Hematopoietic multipotent progenitor cell (in vitro differentiated cells): ENCODE measurements around the gene RFXANK. TPM values are rescaled to one million over a fixed set of nuclear protein-coding genes. Genes with fewer than 3 reads are reported as not detected.
"Not testable (repeated sequence)": the region's sequence is repeated elsewhere in the genome, so short reads cannot be mapped to it uniquely, and the experiment has no call there.

ENCODE experiments used
- DNase-seq, 3 donors: peaks; one replicate each; pipeline ENCODE4 v3.0.0-alpha.2; 2011 to 2015; ENCODE audit warnings: low read depth in 2 of 3, low spot score in 2 of 3
- total RNA-seq: library from RNA; depleted of rRNA; stranded (reverse); fragments of >200 nt; gene quantifications from one replicate; pipeline ENCODE4 v1.2.3, GENCODE V29; 2012

Gene RFXANK
- total RNA-seq, 1 donor: 90.2 TPM

- DNase-seq: no peak
Measured at GRCh38 chr19:19204181-19204580, 12.1 kb downstream of the RFXANK start.

GRCh38 chr19:19205416-19206410, 13.7 kb downstream of the RFXANK start:
- DNase-seq: no peak

GRCh38 chr19:19206938-19207337, 14.9 kb downstream of the RFXANK start:
- DNase-seq: no peak

- DNase-seq: no peak
Measured at GRCh38 chr19:19207637-19208572, 15.8 kb downstream of the RFXANK start.

- no peak for DNase-seq
Measured at GRCh38 chr19:19209372-19209771, 17.3 kb downstream of the RFXANK start.

- DNase-seq: no peak
Measured at GRCh38 chr19:19211499-19212420, 19.7 kb downstream of the RFXANK start, which contains the start of gene NCAN. TSS of gene NCAN (plus strand) at chr19:19211958. CDS start at chr19:19216954, 4,996 bp downstream.

- DNase-seq: no peak
Measured at GRCh38 chr19:19212916-19213315, 20.9 kb downstream of the RFXANK start.

GRCh38 chr19:19213426-19214158, 21.5 kb downstream of the RFXANK start:
- no peak for DNase-seq

GRCh38 chr19:19214159-19214490, 22.1 kb downstream of the RFXANK start:
- DNase-seq: no peak

GRCh38 chr19:19214892-19215291, 22.8 kb downstream of the RFXANK start:
- DNase-seq: peak in 2 of 3 donors; percentile 54 to 71

GRCh38 chr19:19215792-19216191, 23.7 kb downstream of the RFXANK start:
- no peak for DNase-seq

GRCh38 chr19:19217099-19217498, 25.0 kb downstream of the RFXANK start:
- DNase-seq: peak in 2 of 3 donors; percentile 15 to 23

GRCh38 chr19:19218911-19219310, 26.9 kb downstream of the RFXANK start:
- no peak for DNase-seq

GRCh38 chr19:19221000-19221399, 28.9 kb downstream of the RFXANK start:
- not testable (repeated sequence) for DNase-seq

- no peak for DNase-seq
Measured at GRCh38 chr19:19223060-19223459, 31.0 kb downstream of the RFXANK start.

GRCh38 chr19:19223636-19224035, 31.6 kb downstream of the RFXANK start:
- DNase-seq: no peak

- DNase-seq: no peak
Measured at GRCh38 chr19:19224150-19224851, 32.2 kb downstream of the RFXANK start.

- peak; percentile 60 to 79 (median 75) for DNase-seq
Measured at GRCh38 chr19:19224852-19225494, 32.9 kb downstream of the RFXANK start.
